Adrenal gland (tissue), 12 donors: ENCODE results near the gene MAGI2. TPM values are rescaled to one million over a fixed set of nuclear protein-coding genes. Genes with fewer than 3 reads are reported as not detected.

ENCODE experiments used
- DNase-seq, 7 donors: peaks; one replicate each; pipeline ENCODE4 v3.0.0-alpha.2; 2019 to 2020
- H3K27ac ChIP-seq, 5 donors: fragments of 200-600 bp; sonication (generic) in 4 of 5; 1 replicate in 3 of 5; 2 replicates in 2 of 5; pipeline versions ENCODE4 v1.5.1 to v1.8.0; 2016 to 2020; ENCODE audit warnings: mild to moderate bottlenecking in 1 of 5
- H3K27me3 ChIP-seq: fragments of 200-600 bp; 2 replicates; pipeline ENCODE4 v1.8.0; 2021
- H3K36me3 ChIP-seq, 2 donors: fragments of 200-600 bp; replicated peaks in 1 of 2; 1 replicate in 1 of 2; 2 replicates in 1 of 2; pipeline versions ENCODE4 v1.5.1 to v1.8.0; 2018 to 2022
- H3K4me1 ChIP-seq, 2 donors: fragments of 200-600 bp; replicated peaks in 1 of 2; 1 replicate in 1 of 2; 2 replicates in 1 of 2; pipeline versions ENCODE4 v1.5.1 to v1.8.0; 2018 to 2021
- H3K4me3 ChIP-seq, 4 donors: fragments of 200-600 bp; sonication (generic) in 3 of 4; one replicate each; pipeline ENCODE4 v1.5.1; 2016 to 2018
- H3K9me3 ChIP-seq, 3 donors: fragments of 200-600 bp; sonication (generic) in 1 of 3; replicated peaks in 1 of 3; 1 replicate in 2 of 3; 2 replicates in 1 of 3; pipeline versions ENCODE4 v1.5.1 to v1.8.0; 2016 to 2021
- CTCF ChIP-seq, 6 experiments: fragments of 450-650 bp in 4 of 6; fragments of 200-600 bp in 2 of 6; sonication (generic) in 1 of 6; IDR thresholded peaks; 1 replicate in 5 of 6; 2 replicates in 1 of 6; pipeline versions ENCODE4 v1.5.1 to v1.8.0; 2016 to 2021; ENCODE audit warnings: antibody characterized with exemption in 6 of 6, mild to moderate bottlenecking in 2 of 6, moderate library complexity in 1 of 6
- POLR2A ChIP-seq, 2 donors: fragments of 450-650 bp; IDR thresholded peaks; one replicate each; pipeline ENCODE4 v1.6.1; 2017; ENCODE audit warnings: antibody characterized with exemption in 2 of 2, mild to moderate bottlenecking in 2 of 2, moderate library complexity in 1 of 2
- WGBS, 4 donors: extraction: QIAGEN DNeasy Blood & Tissue Kit in 2 of 4; methylation state at CpG; one replicate each; pipeline versions ENCODE4 v1.1.5 to v1.1.7; 2013 to 2017; 5-methylcytosine and 5-hydroxymethylcytosine counted together
- intact Hi-C, 2 donors: fragments of 100-400 bp; cut with DNase I; formaldehyde crosslinking; loops; one replicate each; pipeline versions ENCODE4 v1.14.1 to v1.15.0; 2022 to 2023
- polyA plus RNA-seq, 3 donors: library from polyadenylated mRNA; stranded (reverse); fragments of 200-250 nt in 2 of 3; fragments of 350-450 nt in 1 of 3; fragmentation: Illumina TruSeq in 1 of 3; extraction: RNeasy Lipid Tissue Mini Kit (QIAGEN cat#74804) in 1 of 3; gene quantifications; one replicate each; pipeline ENCODE4 v1.2.3, GENCODE V29; 2013 to 2014
- total RNA-seq, 9 donors: library from RNA; depleted of rRNA in 4 of 9; stranded (reverse); fragments of >200 nt in 4 of 9; fragments of 120-200 nt in 1 of 9; fragmentation: NEBNext Ultra II Directional in 1 of 9; extraction: Animal tissue kit (Norgen Biotek cat#: 25700) in 1 of 9; gene quantifications; one replicate each; pipeline versions ENCODE4 v1.1.0 to v1.2.4, GENCODE V29; 2013 to 2023
- donor health status: healthy with polysubstance abuse.
- donor health status: Bipolar disorder and iron deficiency.
- donor health status: DM: yes; HTN: yes; CAD: no.
- donor health status: DM: no; HTN: no; CAD: no.
- donor health status: DM: no; HTN: no; CAD: no.
- donor health status: DM: yes; HTN: yes; CAD: no.

MAGI2 gene
- total and polyA plus RNA-seq, 12 donors, result 3.2 to 37.1 (median 17.1) TPM

GRCh38 chr7:79063019-79063698, 390.3 kb downstream of the MAGI2 start:
- Histone ChIP-seq H3K27ac (no peak overlapping the region), H3K27me3 (no peaks in the 10 kb centered on the region), H3K9me3 (no peaks in the 10 kb centered on the region), H3K4me3 (no peak overlapping the region), H3K36me3 (no peaks in the 10 kb centered on the region), H3K4me1 (no peaks in the 10 kb centered on the region)
- no peak for TF ChIP-seq POLR2A (IDR thresholded peaks at IDR 0.05)
- peak in 2 of 6 experiments; percentile 11 to 14 for TF ChIP-seq CTCF (IDR thresholded peaks at IDR 0.05)
- 64 to 77% (median 74%) methylated on average over 2 of the region's 2 CpGs for WGBS, 4 donors
- intact Hi-C loops, result no loop called here
- DNase-seq, result no peak

GRCh38 chr7:79060498-79060897, 393.0 kb downstream of the MAGI2 start:
- WGBS, 4 donors, result 75 to 81% (median 78%) methylated on average over 3 of the region's 3 CpGs
- no peak overlapping the region for H3K4me3 ChIP-seq
- peaks cover 0 to 9% of the 10 kb centered on the region in 2 donors for H3K4me1 ChIP-seq
- H3K36me3 ChIP-seq, result no peaks in the 10 kb centered on the region
- no peak for DNase-seq
- H3K27me3 ChIP-seq, result no peaks in the 10 kb centered on the region
- H3K27ac ChIP-seq, result no peak overlapping the region
- TF ChIP-seq POLR2A (IDR thresholded peaks at IDR 0.05) (no peak), CTCF (IDR thresholded peaks at IDR 0.05) (no peak)
- intact Hi-C loops, result no loop called here
- no peaks in the 10 kb centered on the region for H3K9me3 ChIP-seq

GRCh38 chr7:79055722-79056415, 397.6 kb downstream of the MAGI2 start:
- peaks cover 0 to 9% of the 10 kb centered on the region in 2 donors for H3K4me1 ChIP-seq
- H3K9me3 ChIP-seq, result no peaks in the 10 kb centered on the region
- intact Hi-C loops, result no loop called here
- no peak overlapping the region for H3K4me3 ChIP-seq
- no peak for TF ChIP-seq CTCF (IDR thresholded peaks at IDR 0.05)
- WGBS, 4 donors, result 43 to 57% (median 50%) methylated on average over 6 of the region's 6 CpGs
- peak; percentile 25 to 77 (median 67) for DNase-seq
- no peaks in the 10 kb centered on the region for H3K36me3 ChIP-seq
- no peak overlapping the region for H3K27ac ChIP-seq
- H3K27me3 ChIP-seq, result no peaks in the 10 kb centered on the region

GRCh38 chr7:79051915-79052314, 401.6 kb downstream of the MAGI2 start:
- intact Hi-C loops, result no loop called here
- H3K9me3 ChIP-seq, result no peaks in the 10 kb centered on the region
- DNase-seq, result no peak
- no peak overlapping the region for H3K4me3 ChIP-seq
- peaks cover 0 to 9% of the 10 kb centered on the region in 2 donors for H3K4me1 ChIP-seq
- TF ChIP-seq POLR2A (IDR thresholded peaks at IDR 0.05) (no peak), CTCF (IDR thresholded peaks at IDR 0.05) (no peak)
- no peaks in the 10 kb centered on the region for H3K27me3 ChIP-seq
- 58 to 78% (median 76%) methylated on average over 2 of the region's 2 CpGs for WGBS, 4 donors
- H3K27ac ChIP-seq, result no peak overlapping the region
- H3K36me3 ChIP-seq, result no peaks in the 10 kb centered on the region
